ENCODE results near the gene GPC5.
"Not testable (repeated sequence)": the region's sequence is repeated elsewhere in the genome, so short reads cannot be mapped to it uniquely, and the experiment has no call there.

The GPC5 gene

GRCh38 chr13:92482790-92483189 is 1084.4 kb downstream of the GPC5 start:
- DNase-seq (ENCODE audit: low read depth), result not testable (repeated sequence)

DNA sequence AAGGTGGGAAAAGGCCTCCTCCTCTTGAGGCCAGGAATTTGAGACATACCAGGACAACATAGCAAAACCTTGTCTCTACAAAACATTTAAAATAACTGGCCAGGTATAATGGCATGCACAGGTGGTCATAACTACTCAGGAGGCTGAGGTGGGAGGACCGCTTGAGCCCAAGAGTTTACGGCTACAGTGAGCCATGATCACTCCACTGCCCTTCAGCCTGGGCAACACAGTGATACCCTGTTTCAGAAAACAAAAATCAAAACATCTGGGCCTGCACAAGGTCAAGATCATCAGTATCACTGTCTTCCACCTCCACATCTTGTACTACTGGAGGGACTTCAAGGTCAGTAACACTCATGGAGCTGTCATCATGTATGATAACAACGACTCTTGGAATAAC is 1085.5 kb downstream of the GPC5 start:
- DNase-seq (ENCODE audit: low read depth), result no peak

DNA sequence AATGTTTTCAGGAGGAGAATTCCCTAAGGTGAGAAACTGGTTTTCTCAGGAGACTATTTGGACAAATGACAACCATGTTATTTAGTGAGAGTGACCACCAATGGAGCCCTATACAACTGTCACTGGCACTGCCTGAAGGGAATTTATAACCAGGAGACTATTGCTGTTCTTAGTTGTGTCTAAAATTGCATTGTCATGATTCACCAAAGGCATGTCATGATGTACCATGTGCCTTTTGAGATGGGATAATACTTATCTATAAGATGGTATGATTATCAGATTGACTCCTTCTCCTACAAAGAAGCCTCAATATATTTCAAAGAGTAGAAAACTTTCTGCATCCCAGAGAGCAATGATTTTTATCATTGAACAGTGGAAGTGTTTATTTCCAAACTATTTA is 1088.8 kb downstream of the GPC5 start:
- no peak for DNase-seq (ENCODE audit: low read depth)

- DNase-seq (ENCODE audit: low read depth), result no peak
These were observed 1089.9 kb downstream of the GPC5 start for GRCh38 chr13:92488249-92488852.

- no peak for DNase-seq (ENCODE audit: low read depth)
These were observed 1093.4 kb downstream of the GPC5 start for GRCh38 chr13:92491839-92492238.

- no peak for DNase-seq (ENCODE audit: low read depth)
These were observed 1096.5 kb downstream of the GPC5 start for GRCh38 chr13:92494915-92495314.

DNA sequence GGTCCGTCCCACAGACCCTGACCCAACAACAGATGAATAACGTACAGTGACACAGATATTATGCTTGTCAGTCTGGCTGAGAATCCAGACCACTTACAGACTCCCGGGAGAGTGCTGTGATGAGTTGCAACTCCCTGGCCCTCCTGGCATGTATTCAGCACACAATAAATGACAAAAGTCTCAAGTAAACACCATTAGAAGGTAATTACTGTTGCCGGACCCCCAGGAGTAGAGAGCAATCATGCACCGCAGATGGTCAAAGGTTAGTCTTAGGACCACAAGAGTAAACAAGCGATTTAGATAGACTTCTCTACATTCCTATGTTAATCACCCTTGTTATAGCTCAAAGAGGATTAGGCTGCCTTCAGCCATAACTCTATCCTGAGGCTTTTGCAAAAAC is 1101.8 kb downstream of the GPC5 start:
- no peak for DNase-seq (ENCODE audit: low read depth)

- DNase-seq (ENCODE audit: low read depth), result no peak
These were observed 1112.0 kb downstream of the GPC5 start for GRCh38 chr13:92510416-92510815.

GRCh38 chr13:92512852-92513251 is 1114.4 kb downstream of the GPC5 start:
- DNase-seq (ENCODE audit: low read depth), result no peak

DNA sequence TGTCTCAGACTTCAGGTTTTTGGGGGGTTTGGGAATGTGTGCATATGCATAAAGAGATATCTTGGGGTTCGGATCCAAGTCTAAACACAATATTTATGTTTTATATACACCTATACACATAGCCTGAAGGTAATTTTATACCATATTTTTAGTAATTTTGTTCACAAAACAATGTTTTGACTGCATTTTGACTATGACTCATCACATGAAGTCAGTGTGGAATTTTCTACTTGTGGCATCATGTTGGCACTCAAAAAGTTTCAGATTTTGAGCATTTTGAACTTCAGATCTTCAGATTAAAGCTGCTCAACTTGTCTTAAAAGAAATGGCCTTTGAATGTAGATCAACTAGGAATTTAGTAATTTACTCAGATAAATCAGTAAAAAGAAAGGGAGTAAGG is 1115.3 kb downstream of the GPC5 start:
- DNase-seq (ENCODE audit: low read depth), result no peak

GRCh38 chr13:92514420-92515125 is 1116.2 kb downstream of the GPC5 start:
- no peak for DNase-seq (ENCODE audit: low read depth)

GRCh38 chr13:92516878-92517277 is 1118.5 kb downstream of the GPC5 start:
- not testable (repeated sequence) for DNase-seq (ENCODE audit: low read depth)

DNA sequence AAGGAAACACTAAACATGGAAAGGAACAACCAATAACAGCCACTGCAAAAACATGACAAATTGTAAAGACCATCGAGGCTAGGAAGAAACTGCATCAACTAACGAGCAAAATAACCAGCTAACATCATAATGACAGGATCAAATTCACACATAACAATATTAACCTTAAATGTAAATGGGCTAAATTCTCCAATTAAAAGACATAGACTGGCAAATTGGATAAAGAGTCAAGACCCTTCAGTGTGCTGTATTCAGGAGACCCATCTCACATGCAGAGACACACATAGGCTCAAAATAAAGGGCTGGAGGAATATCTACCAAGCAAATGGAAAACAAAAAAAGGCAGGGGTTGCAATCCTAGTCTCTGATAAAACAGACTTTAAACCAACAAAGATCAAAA is 1120.2 kb downstream of the GPC5 start:
- not testable (repeated sequence) for DNase-seq (ENCODE audit: low read depth)

DNA sequence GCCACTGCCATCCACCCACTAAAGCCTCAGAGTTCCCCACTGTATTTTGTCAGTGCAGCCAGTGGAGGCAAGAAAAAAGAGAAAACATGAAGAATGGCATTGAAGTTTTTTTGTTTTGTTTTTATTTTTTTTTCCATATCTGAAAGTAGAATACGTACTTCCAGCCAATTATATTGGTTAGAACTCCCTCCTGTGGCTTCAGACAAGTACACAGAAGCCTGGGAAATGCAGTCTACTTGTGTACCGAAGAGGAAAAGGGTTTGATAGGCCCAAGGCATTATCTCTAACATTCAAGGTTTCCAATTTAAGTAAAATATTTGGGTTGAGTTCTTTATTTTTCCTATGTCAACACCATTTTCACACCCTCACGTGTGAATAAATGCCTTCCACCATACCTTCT is 1131.9 kb downstream of the GPC5 start:
- no peak for DNase-seq (ENCODE audit: low read depth)

GRCh38 chr13:92535222-92536006 is 1137.0 kb downstream of the GPC5 start:
- no peak for DNase-seq (ENCODE audit: low read depth)

- DNase-seq (ENCODE audit: low read depth), result no peak
These were observed 1139.0 kb downstream of the GPC5 start for GRCh38 chr13:92537471-92537870.

DNA sequence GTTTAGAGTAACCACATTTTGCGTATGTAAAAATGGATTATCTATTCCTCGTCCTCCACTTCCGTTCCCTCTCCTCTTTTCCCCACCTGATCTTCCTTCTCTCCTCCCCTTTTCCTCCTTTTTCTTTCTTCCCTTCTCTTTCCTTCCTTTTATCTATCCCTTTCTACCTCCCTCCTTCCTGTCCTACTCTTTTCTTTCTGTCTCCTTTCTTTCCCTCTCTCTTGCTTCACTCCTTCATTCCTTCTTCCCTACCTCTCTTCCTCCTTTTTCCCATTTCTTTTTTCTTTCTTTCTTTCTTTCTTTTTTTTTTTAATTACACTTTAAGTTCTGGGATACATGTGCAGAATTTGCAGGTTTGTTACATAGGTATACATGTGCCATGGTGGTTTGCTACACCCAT is 1139.7 kb downstream of the GPC5 start:
- no peak for DNase-seq (ENCODE audit: low read depth)

DNA sequence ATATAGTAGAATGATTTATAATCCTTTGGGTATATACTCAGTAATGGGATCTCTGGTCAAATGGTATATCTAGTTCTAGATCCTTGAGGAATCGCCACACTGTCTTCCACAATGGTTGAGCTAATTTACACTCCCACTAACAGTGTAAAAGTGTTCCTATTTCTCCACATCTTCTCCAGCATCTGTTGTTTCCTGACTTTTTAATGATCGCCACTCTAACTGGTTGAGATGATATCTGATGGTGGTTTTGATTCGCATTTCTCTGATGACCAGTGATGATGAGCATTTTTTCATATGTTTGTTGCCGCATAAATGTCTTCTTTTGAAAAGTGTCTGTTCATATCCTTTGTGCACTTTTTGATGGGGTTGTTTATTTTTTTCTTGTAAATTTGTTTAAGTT is 1140.7 kb downstream of the GPC5 start:
- not testable (repeated sequence) for DNase-seq (ENCODE audit: low read depth)

DNA sequence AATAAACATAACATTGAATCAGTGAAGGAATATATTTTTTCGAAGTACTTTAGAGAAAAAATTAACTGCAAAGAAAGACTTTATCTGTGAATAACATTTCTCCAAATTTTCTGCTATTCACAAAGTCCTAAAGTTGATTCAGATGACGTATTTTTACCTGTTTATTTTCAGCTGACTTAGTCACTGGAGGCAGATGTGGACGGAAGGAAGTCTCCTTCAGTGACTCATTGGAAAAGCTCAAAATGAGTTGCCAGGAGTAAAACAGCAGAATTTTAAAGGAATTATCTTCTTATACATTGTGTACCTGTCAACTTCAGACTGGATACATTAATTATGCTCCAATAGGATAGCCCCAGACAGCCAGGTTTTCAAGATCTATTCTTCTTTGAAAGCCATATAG is 1148.8 kb downstream of the GPC5 start:
- DNase-seq (ENCODE audit: low read depth), result no peak

DNA sequence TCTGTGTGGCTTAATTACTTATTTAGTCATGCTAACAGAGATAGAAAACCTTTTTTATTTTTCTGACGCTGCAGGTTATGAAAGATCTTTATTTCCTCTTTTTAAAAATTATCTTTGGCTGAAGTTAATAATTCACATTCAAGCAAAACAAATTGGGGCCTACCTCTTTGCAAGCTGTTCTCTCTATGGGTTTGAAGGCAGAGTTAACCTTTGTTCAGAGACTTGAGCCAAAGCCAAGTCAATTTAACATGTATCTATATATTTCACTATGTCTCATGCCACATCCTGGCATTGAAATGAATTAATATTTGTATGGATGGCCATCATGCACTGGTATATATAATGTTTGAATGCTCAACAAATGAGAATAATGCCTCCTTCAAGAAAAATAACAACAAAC is 1150.9 kb downstream of the GPC5 start:
- DNase-seq (ENCODE audit: low read depth), result no peak

GRCh38 chr13:92553470-92554114 is 1155.2 kb downstream of the GPC5 start:
- no peak for DNase-seq (ENCODE audit: low read depth)

GRCh38 chr13:92560883-92561282 is 1162.5 kb downstream of the GPC5 start:
- DNase-seq (ENCODE audit: low read depth), result no peak

GRCh38 chr13:92564942-92565341 is 1166.5 kb downstream of the GPC5 start:
- no peak for DNase-seq (ENCODE audit: low read depth)

All from stimulated activated CD8-positive, alpha-beta memory T cell treated with anti-CD3 and anti-CD28 coated beads, Interleukin-7, amount 100 ng/mL, for 24 hours (primary cell).